Measurements from ENCODE around the gene RNPEPL1.
"Not testable (repeated sequence)": the region's sequence is repeated elsewhere in the genome, so short reads cannot be mapped to it uniquely, and the experiment has no call there.

Gene RNPEPL1

GRCh38 chr2:240567872-240568677, at the start of gene RNPEPL1:
RNPEPL1 (plus strand) TSS chr2:240568484; CDS start chr2:240568587, 103 bp downstream.
- DNase-seq: peak; percentile 32

- no peak for DNase-seq
These were observed 49.3 kb upstream of the RNPEPL1 start for GRCh38 chr2:240518981-240519380.

GRCh38 chr2:240519396-240520129, 48.7 kb upstream of the RNPEPL1 start:
- DNase-seq: no peak

DNA sequence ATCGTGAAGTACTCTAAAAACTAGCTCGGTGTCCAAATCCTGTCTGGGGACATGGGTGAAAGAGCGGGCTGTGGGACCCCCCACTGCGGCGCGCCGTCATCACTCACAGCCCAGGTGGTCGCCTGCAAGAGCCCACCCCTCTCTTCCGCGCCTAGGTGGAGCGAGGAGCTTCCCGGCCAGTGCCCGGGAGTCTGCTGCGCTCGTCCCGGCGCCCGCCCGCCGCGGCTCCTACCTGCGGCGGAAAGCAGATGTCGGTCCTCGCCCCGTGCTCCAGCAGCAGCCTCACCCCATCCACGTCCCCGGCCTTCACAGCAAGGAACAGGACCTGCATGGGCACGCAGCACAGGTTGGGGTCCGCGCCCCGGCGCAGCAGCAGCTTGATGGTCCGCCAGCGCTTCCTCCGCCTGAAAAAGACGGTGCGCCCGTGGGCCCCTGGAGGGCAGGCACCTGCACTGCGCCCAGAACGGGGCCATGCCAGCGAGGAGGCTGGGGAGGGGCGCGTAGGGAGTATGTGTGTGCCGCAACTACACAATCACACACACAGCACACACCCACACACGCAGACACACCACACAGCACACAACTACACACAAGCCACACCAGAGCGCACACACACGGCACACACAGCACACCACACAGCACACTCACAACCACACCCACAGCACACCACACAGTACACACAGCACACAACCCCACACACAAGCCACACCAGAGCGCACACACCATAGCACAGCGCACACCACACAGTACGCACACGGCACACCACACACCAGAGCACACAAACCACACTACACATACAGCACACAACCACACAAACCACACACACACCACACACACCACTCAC, 47.9 kb upstream of the RNPEPL1 start:
- no peak for DNase-seq

DNA sequence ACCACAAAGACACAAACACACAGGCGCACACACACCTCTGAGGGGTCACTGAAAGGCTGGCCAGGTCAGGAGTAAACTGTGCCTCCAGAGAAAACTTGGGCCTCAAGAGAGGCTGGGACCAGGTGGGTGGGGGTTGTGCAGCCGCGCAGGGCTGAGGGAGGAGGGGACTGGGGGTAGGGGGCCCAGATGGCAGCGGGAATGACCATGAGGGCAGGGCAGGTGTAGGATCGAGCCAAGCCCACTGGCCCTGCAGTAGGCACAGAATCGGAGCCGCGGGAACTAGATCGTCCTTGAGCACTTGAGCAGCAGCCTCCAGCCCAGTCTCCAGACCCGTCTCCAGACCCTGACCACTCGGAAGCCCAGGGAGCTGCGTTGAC, 47.3 kb upstream of the RNPEPL1 start:
- no peak for DNase-seq

DNA sequence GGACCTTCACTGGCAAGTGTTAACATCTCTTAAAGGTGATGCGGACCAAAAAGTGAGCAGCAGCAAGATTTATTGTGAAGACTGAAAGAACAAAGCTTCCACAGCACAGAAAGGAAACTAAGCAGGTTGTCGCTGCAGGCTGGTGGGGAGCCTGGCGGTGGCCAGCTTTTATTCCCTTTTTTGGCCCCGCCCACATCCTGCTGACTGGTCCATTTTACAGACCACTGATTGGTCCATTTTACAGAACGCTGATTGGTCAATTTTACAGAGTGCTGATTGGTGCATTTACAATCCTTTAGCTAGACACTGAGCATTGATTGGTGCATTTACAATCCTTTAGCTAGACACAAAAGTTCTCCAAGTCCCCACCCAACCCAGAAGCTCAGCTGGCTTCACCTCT, 46.4 kb upstream of the RNPEPL1 start:
- DNase-seq: not testable (repeated sequence)

GRCh38 chr2:240522406-240522805, 45.9 kb upstream of the RNPEPL1 start:
- DNase-seq: no peak

GRCh38 chr2:240523451-240524281, 44.6 kb upstream of the RNPEPL1 start:
- DNase-seq: no peak

GRCh38 chr2:240524963-240525718, 43.1 kb upstream of the RNPEPL1 start:
- no peak for DNase-seq

- no peak for DNase-seq
These were observed 42.5 kb upstream of the RNPEPL1 start for GRCh38 chr2:240525802-240526201.

- DNase-seq: no peak
These were observed 41.8 kb upstream of the RNPEPL1 start for GRCh38 chr2:240526521-240526920.

DNA sequence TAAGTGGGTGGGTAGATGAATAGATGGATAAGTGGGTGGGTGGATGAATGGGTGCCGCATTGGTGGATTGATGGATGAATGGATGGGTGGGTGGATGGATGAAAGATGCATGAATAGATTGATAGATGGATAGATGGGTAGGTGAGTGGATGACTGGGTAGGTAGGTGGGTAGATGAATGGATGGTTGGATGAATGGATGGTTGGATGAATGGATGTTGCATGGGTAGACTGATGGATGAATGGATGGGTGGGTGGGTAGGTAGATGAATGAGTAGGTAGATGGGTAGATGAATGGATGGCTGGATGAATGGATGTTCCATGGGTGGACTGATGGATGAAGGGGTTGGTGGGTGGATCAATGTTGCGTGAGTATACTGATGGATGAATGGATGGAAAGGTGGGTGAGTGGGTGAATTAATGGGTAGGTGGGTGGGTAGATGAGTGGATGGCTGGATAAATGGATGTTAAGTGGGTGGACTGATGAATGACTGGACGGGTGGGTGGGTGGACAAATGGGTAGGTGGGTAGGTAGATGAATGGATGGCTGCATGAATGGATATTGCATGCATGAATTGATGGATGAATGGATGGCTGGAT, 41.0 kb upstream of the RNPEPL1 start:
- no peak for DNase-seq

DNA sequence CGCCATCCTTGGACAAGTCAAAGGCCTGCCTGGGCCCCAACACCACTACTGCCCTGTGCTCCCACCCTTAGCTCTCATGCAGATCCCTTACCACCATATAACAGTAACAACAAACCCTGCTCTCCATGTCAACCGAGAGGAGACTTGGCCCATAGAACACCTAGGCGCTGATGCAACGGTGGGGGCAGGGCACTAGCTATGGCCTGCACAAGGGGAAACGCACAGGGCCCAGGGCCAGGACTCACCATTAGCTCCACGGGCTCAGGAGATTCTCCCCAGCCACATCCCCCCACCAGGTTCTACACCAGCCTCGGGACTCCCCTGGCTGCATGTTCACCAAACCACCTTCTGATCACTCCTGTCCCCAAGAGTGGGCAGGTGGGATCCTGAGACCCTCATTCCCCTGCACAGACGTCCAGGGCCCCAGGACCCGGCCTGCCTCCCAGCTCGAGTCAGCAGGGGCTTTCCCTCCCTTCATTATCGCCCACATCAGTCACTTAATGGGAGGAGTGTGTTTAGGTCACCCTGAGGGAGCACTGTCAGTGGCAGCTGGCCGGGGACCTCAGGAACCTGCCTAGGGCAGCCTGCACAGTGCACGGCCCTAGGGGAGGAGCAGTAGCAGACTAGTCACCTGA, 39.8 kb upstream of the RNPEPL1 start:
- no peak for DNase-seq

DNA sequence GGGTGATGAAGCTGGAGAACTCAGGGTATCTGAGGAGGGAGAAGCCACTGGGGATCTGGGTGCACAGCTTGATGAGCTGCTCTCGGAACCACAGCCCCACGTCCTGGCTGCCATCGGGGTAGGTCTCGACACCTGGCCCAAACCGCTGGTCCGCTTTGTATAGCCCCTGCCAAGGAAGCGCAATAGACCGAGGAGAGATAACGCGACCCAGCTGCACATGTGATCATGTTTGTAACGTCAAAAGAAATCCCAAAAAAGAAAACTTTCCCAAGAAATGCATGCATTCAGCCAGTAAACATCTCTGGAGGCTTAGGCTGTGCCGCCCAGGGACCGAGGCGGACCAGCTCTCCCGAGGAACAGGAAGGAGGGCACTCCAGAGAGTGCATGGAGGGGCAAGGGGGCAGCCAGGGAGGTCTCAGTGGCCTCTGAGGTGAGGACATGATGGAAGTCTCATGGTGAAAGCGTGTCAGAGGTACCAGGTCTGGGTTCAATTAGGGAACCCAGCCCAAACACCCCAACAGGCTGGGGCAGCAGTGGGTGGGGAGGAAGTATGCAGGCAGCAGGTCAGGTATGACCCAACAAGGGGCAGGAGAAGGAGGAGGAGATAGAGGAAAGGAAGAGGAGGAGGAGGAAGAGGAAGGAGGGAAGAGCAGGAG, 38.8 kb upstream of the RNPEPL1 start:
- DNase-seq: no peak

DNA sequence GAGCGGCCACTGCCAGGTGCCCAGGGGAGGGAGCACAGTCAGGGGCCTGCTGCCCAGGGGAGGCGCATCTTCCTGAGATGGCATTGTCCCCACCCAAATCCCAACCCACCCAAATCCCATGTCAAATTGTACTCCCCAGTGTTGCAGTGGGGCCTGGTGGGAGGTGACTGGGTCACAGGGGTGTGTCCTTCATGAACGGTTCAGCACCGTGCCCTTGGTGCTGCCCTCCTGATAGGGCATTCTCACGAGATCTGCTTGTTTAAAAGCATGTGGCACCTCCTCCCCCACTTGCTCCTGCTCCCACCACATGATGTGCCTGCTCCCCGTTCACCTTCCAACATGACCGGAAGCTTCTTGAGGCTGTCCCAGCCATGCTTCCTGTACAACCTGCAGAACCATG, 38.1 kb upstream of the RNPEPL1 start:
- DNase-seq: no peak

- no peak for DNase-seq
These were observed 37.2 kb upstream of the RNPEPL1 start for GRCh38 chr2:240531038-240531437.

- DNase-seq: no peak
These were observed 36.1 kb upstream of the RNPEPL1 start for GRCh38 chr2:240532031-240532775.

DNA sequence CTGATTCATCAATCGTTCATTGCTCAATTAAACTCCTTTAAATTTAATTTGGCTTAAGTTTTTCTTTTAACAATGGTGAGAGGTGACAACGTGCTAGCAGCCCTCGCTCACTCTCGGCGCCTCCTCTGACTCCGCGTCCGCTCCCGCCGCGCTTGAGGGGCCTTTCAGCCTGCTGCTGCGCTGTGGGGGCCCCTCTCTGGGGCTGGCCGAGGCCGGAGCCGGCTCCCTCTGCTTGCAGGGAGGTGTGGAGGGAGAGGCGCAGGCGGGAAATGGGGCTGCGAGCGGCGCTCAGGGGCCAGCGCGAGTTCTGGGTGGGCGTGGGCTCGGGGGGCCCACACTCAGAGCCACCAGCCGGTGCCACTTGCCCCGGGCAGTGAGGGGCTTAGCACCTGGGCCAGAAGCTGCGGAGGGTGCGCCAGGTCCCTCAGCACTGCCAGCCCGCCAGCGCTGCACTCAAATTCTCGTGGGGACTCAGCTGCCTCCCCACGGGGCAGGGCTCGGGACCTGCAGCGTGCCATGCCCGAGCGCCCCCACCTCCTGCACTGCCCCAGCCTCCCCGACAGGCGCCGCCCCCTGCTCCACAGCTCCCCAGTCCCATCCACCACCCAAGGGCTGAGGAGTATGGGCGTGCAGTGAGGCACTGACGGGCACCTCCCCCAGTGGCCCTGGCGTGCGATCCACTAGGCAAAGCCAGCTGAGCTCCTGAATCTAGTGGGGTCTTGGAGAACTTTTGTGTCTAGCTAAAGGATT, 30.1 kb upstream of the RNPEPL1 start:
- no peak for DNase-seq

GRCh38 chr2:240539101-240539500, 29.2 kb upstream of the RNPEPL1 start:
- not testable (repeated sequence) for DNase-seq
